ENCODE measurements around the gene GGTA1.
"Not testable (repeated sequence)": the region's sequence is repeated elsewhere in the genome, so short reads cannot be mapped to it uniquely, and the experiment has no call there.

Gene GGTA1

GRCh38 chr9:121458449-121458848, 41.2 kb downstream of the GGTA1 start:
- not testable (repeated sequence) for DNase-seq (ENCODE audit: low read depth in 2 of 2)

- no peak for DNase-seq (ENCODE audit: low read depth in 2 of 2)
These were observed 44.0 kb downstream of the GGTA1 start for GRCh38 chr9:121455527-121456239.

GRCh38 chr9:121454972-121455371, 44.7 kb downstream of the GGTA1 start:
- no peak for DNase-seq (ENCODE audit: low read depth in 2 of 2)

- DNase-seq (ENCODE audit: low read depth in 2 of 2) = no peak
These were observed 46.3 kb downstream of the GGTA1 start for GRCh38 chr9:121453232-121453892.

GRCh38 chr9:121452085-121452484, 47.6 kb downstream of the GGTA1 start:
- DNase-seq (ENCODE audit: low read depth in 2 of 2) = no peak

GRCh38 chr9:121451586-121451985, 48.1 kb downstream of the GGTA1 start:
- no peak for DNase-seq (ENCODE audit: low read depth in 2 of 2)

- no peak for DNase-seq (ENCODE audit: low read depth in 2 of 2)
These were observed 49.4 kb downstream of the GGTA1 start for GRCh38 chr9:121450241-121450640.

GRCh38 chr9:121449786-121450185, 49.9 kb downstream of the GGTA1 start:
- DNase-seq (ENCODE audit: low read depth in 2 of 2) = no peak

- DNase-seq (ENCODE audit: low read depth in 2 of 2) = no peak
These were observed 52.3 kb downstream of the GGTA1 start for GRCh38 chr9:121447321-121447834.

- DNase-seq (ENCODE audit: low read depth in 2 of 2) = no peak
These were observed 53.7 kb downstream of the GGTA1 start for GRCh38 chr9:121445986-121446385.

GRCh38 chr9:121443981-121444380, 55.7 kb downstream of the GGTA1 start:
- DNase-seq (ENCODE audit: low read depth in 2 of 2) = no peak

- DNase-seq (ENCODE audit: low read depth in 2 of 2) = no peak
These were observed 58.5 kb downstream of the GGTA1 start for GRCh38 chr9:121441165-121441564.

- DNase-seq (ENCODE audit: low read depth in 2 of 2) = no peak
These were observed 59.7 kb downstream of the GGTA1 start for GRCh38 chr9:121439711-121440664.

- DNase-seq (ENCODE audit: low read depth in 2 of 2) = no peak
These were observed 60.6 kb downstream of the GGTA1 start for GRCh38 chr9:121439016-121439415.

GRCh38 chr9:121437891-121438290, 61.8 kb downstream of the GGTA1 start:
- no peak for DNase-seq (ENCODE audit: low read depth in 2 of 2)

GRCh38 chr9:121437046-121437445, 62.6 kb downstream of the GGTA1 start:
- DNase-seq (ENCODE audit: low read depth in 2 of 2) = not testable (repeated sequence)

GRCh38 chr9:121434969-121435368, 64.7 kb downstream of the GGTA1 start:
- no peak for DNase-seq (ENCODE audit: low read depth in 2 of 2)

- DNase-seq (ENCODE audit: low read depth in 2 of 2) = no peak
These were observed 71.7 kb downstream of the GGTA1 start for GRCh38 chr9:121427899-121428298.

GRCh38 chr9:121424024-121424432, 75.6 kb downstream of the GGTA1 start:
- DNase-seq (ENCODE audit: low read depth in 2 of 2) = no peak

- no peak for DNase-seq (ENCODE audit: low read depth in 2 of 2)
These were observed 87.7 kb downstream of the GGTA1 start for GRCh38 chr9:121411993-121412392.

- DNase-seq (ENCODE audit: low read depth in 2 of 2) = no peak
These were observed 93.7 kb downstream of the GGTA1 start for GRCh38 chr9:121405899-121406298.

All from stimulated activated CD4-positive, alpha-beta T cell treated with anti-CD3 and anti-CD28 coated beads, Interleukin-12 subunit alpha, Interleukin-12 subunit beta, amount 100 ng/mL, for 24 hours (primary cell).